ENCODE measurements around the gene IGFL1.
"Not testable (repeated sequence)": the region's sequence is repeated elsewhere in the genome, so short reads cannot be mapped to it uniquely, and the experiment has no call there.

GRCh38 chr19:46261501-46261900 is 32.0 kb downstream of the IGFL1 start:
- not testable (repeated sequence) for TF ChIP-seq SMC3 (IDR thresholded peaks at IDR 0.05); CTCF (IDR thresholded peaks at IDR 0.05); POLR2A (IDR thresholded peaks at IDR 0.05; ENCODE audit: low read length); CEBPB (IDR thresholded peaks at IDR 0.05); CHD4 (IDR thresholded peaks at IDR 0.05; ENCODE audit: borderline replicate concordance); KDM5A (IDR thresholded peaks at IDR 0.05); REST (IDR thresholded peaks at IDR 0.05); USF2 (IDR thresholded peaks at IDR 0.05); MAZ (IDR thresholded peaks at IDR 0.05; ENCODE audit: borderline replicate concordance, low read depth, low read length); BCL3 (IDR thresholded peaks at IDR 0.05); PHF8 (IDR thresholded peaks at IDR 0.05; ENCODE audit: borderline replicate concordance, low read depth)

Data from A549 (cell line).